Endothelial cell of umbilical vein (primary cell): ENCODE data around the gene PGRMC2. TPM values are rescaled to one million over a fixed set of nuclear protein-coding genes. Genes with fewer than 3 reads are reported as not detected.
A peak's percentile ranks its signal among the peaks of the same experiment; 100 is the strongest.

ENCODE experiments used
- BruUV-seq: library from RNA; stranded (reverse); fragments of 400-500 nt; replicated peaks from 2 replicates; lab custom pipeline; 2021; lab: Mats Ljungman, UMichigan
- CTCF ChIA-PET: fragments of 300-600, 350-600 bp; sonication (Branson Sonifier 250); formaldehyde crosslinking; loops from one replicate; lab custom pipeline; 2021; ENCODE audit warnings: antibody characterized with exemption, inconsistent platforms; lab: Charles Lee
- POLR2A ChIA-PET: fragments of 300-600, 350-600 bp; sonication (Branson Sonifier 250); formaldehyde crosslinking; loops from one replicate; lab custom pipeline; 2021; ENCODE audit warnings: antibody characterized with exemption, inconsistent platforms; lab: Charles Lee
- DNase-seq: peaks from one replicate; pipeline ENCODE4 v3.0.0-alpha.2; 2011; ENCODE audit warnings: low read depth, low spot score
- FAIRE-seq: peaks from 2 replicates; lab custom pipeline; 2011; peaks lifted over from hg19 to GRCh38; lab: Jason Lieb, UNC
- H2AFZ ChIP-seq: 2 replicates; pipeline ENCODE4 v1.6.0; 2012; ENCODE audit warnings: low read depth, low read length, control low read depth, inconsistent platforms
- H3K27ac ChIP-seq: 2 replicates; pipeline ENCODE4 v1.5.1; 2011; ENCODE audit warnings: low read depth, mild to moderate bottlenecking, control low read depth, low read length, moderate library complexity; ENCODE audit not compliant: insufficient read depth
- H3K27me3 ChIP-seq, 2 experiments: 2 replicates each; pipeline versions ENCODE4 v1.6.0 to v1.6.1; 2011; ENCODE audit warnings: low read length in 2 of 2, mixed read lengths in 1 of 2; ENCODE audit not compliant: control insufficient read depth in 2 of 2, insufficient read depth in 2 of 2
- H3K36me3 ChIP-seq, 2 experiments: 2 replicates in 1 of 2; 3 replicates in 1 of 2; pipeline ENCODE4 v1.5.1; 2011; ENCODE audit warnings: low read length in 2 of 2, mild to moderate bottlenecking in 1 of 2, moderate library complexity in 1 of 2; ENCODE audit not compliant: control insufficient read depth in 2 of 2, insufficient read depth in 2 of 2; ENCODE audit errors: extremely low read depth in 1 of 2
- H3K4me1 ChIP-seq: 3 replicates; pipeline ENCODE4 v1.5.1; 2011; ENCODE audit warnings: mild to moderate bottlenecking, low read length; ENCODE audit not compliant: control insufficient read depth, insufficient read depth; ENCODE audit errors: extremely low read depth
- H3K4me2 ChIP-seq: 2 replicates; pipeline ENCODE4 v1.6.1; 2011; ENCODE audit warnings: low read length, control low read depth, mixed read lengths; ENCODE audit not compliant: insufficient read depth
- H3K4me3 ChIP-seq, 3 experiments: fragments of 200-600 bp in 1 of 3; sonication (generic), shearing (Covaris generic) in 1 of 3; replicated peaks in 1 of 3; 2 replicates each; pipeline ENCODE4 v1.5.1; 2011 to 2016; ENCODE audit warnings: control low read depth in 3 of 3, low read length in 3 of 3, mild to moderate bottlenecking in 2 of 3, inconsistent platforms in 1 of 3, low read depth in 1 of 3, moderate library complexity in 1 of 3; ENCODE audit not compliant: insufficient read depth in 1 of 3
- H3K79me2 ChIP-seq: 2 replicates; pipeline ENCODE4 v1.6.0; 2012; ENCODE audit warnings: low read length, inconsistent platforms; ENCODE audit not compliant: control insufficient read depth, insufficient read depth
- H3K9ac ChIP-seq: replicated peaks from 2 replicates; pipeline ENCODE3; 2011; ENCODE audit warnings: low read length, control low read depth; ENCODE audit not compliant: insufficient read depth; ENCODE audit errors: extremely low read depth
- H3K9me1 ChIP-seq: replicated peaks from 3 replicates; pipeline ENCODE4 v1.6.0; 2011; ENCODE audit warnings: mild to moderate bottlenecking, low read length; ENCODE audit not compliant: control insufficient read depth, insufficient read depth; ENCODE audit errors: extremely low read depth
- H3K9me3 ChIP-seq: replicated peaks from 2 replicates; pipeline ENCODE4 v1.5.1; 2012; ENCODE audit warnings: low read length, inconsistent platforms; ENCODE audit not compliant: control insufficient read depth, insufficient read depth
- H4K20me1 ChIP-seq: replicated peaks from 2 replicates; pipeline ENCODE3; 2011; ENCODE audit warnings: mild to moderate bottlenecking, low read length; ENCODE audit not compliant: control insufficient read depth, insufficient read depth; ENCODE audit errors: extremely low read depth
- CTCF ChIP-seq, 2 donors: IDR thresholded peaks; 1 replicate in 1 of 2; 2 replicates in 1 of 2; pipeline ENCODE4 v1.5.1; 2011; ENCODE audit warnings: low read length in 2 of 2, mild to moderate bottlenecking in 2 of 2, moderate library complexity in 2 of 2, control low read depth in 1 of 2, inconsistent platforms in 1 of 2, low read depth in 1 of 2; ENCODE audit not compliant: insufficient read depth in 1 of 2; ENCODE audit errors: extremely low read depth in 1 of 2
- EZH2 ChIP-seq: IDR thresholded peaks from 2 replicates; pipeline ENCODE4 v1.6.1; 2012; ENCODE audit warnings: borderline replicate concordance, low read depth, mild to moderate bottlenecking, moderate library complexity, low read length, inconsistent platforms; ENCODE audit not compliant: severe bottlenecking
- FOS ChIP-seq: IDR thresholded peaks from 2 replicates; pipeline ENCODE4 v1.6.1; 2011; ENCODE audit warnings: mild to moderate bottlenecking, low read length, moderate library complexity, borderline replicate concordance; ENCODE audit not compliant: insufficient read depth
- GATA2 ChIP-seq: IDR thresholded peaks from 2 replicates; pipeline ENCODE4 v1.7.0; 2011; ENCODE audit warnings: low read depth, mild to moderate bottlenecking, moderate library complexity, mixed read lengths, low read length; ENCODE audit not compliant: insufficient read length, insufficient read depth
- JUN ChIP-seq: IDR thresholded peaks from 2 replicates; pipeline ENCODE4 v1.6.1; 2011; ENCODE audit warnings: borderline replicate concordance, low read depth; ENCODE audit not compliant: insufficient read length, insufficient read depth
- MYC ChIP-seq: IDR thresholded peaks from one replicate; pipeline ENCODE4 v1.6.1; 2011; ENCODE audit warnings: mild to moderate bottlenecking, low read depth, low read length
- POLR2A ChIP-seq: IDR thresholded peaks from 2 replicates; pipeline ENCODE4 v1.6.1; 2012; ENCODE audit warnings: low read depth, mild to moderate bottlenecking, control low read depth, low read length
- POLR2AphosphoS5 ChIP-seq: IDR thresholded peaks from 2 replicates; pipeline ENCODE4 v1.6.1; 2012; ENCODE audit warnings: low read depth, mild to moderate bottlenecking, control low read depth, low read length, moderate library complexity; ENCODE audit not compliant: insufficient read depth
- dilution Hi-C: fragments of 300-500 bp; cut with MboI; formaldehyde crosslinking; loops from one replicate; pipeline ENCODE4 v1.15.0; 2019; ENCODE audit warnings: low sequenced_read_pairs; ENCODE audit not compliant: extremely low pct_ligation_motif_present
- intact Hi-C: fragments of 100-400 bp; cut with micrococcal nuclease; formaldehyde crosslinking; loops from one replicate; pipeline ENCODE4 v1.10.0; 2022
- polyA plus RNA-seq, 4 experiments: library from polyadenylated mRNA; depleted of rRNA in 3 of 4; stranded (reverse) in 3 of 4; unstranded in 1 of 4; fragments of >200 nt; gene quantifications; 2 replicates each; pipeline versions ENCODE4 v1.2.1 to v1.2.3, GENCODE V29; 2011 to 2012; ENCODE audit warnings: missing spikeins in 1 of 4
- total RNA-seq: library from RNA; stranded (reverse); gene quantifications from 2 replicates; pipeline ENCODE4 v1.2.3, GENCODE V29; 2021
- TF ChIP-seq, protein P1 (sequence below): IDR thresholded peaks from 2 replicates; pipeline ENCODE4 v1.6.1; 2011; ENCODE audit not compliant: insufficient read depth, insufficient read length

Gene PGRMC2
- total and polyA plus RNA-seq, 2 donors (not counting 3 experiments of a cell fraction or from before 2014, with no cell fraction given), result 10.1 to 63.4 TPM

DNA sequence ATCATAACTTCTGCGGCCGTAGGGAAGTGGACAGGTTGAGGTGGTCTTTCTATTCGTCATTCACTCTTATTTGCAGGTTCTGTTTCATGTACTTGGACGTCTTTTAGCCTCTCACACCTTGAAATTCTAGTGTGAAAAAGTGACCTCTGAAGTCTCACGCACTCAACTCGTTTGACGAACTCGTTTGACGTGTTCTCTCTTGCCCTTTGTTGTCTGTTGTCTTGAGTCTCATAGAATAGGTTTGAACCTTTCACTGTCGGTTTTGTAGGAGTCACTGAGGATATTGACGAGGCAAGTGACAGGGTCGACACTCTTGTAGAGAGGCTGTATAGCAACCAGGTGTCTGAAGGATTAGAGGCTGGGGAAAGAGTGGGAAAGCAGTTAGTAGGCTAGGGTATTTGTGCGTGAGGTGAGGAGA, 1.1 kb upstream of the PGRMC2 start:
- dilution Hi-C loops, result no loop called here
- H3K36me3 ChIP-seq, result no peaks in the 10 kb centered on the region
- TSS peak; percentile 73 for BruUV-seq

More for the DNA sequence above, 1.1 kb upstream of the PGRMC2 start:
- ChIA-PET POLR2A (interaction anchor here (1.8 kb wide), 1 partner anchor 33 kb away, joined by 4 read pairs; no protein-coding TSS in a partner anchor), CTCF (interaction anchor here (0.8 to 1.8 kb wide), 6 partner anchors 10 to 523 kb away, joined by 3 to 7 read pairs (median 4); no protein-coding TSS in a partner anchor)
- peak overlapping the region; percentile 83 for H3K27ac ChIP-seq
- H3K9me1 ChIP-seq, result no peaks in the 10 kb centered on the region
- DNase-seq (peak; percentile 59), FAIRE-seq (peak; percentile 31)
- no peak for TF ChIP-seq POLR2A
- no peak for TF ChIP-seq CTCF (IDR thresholded peaks at IDR 0.05; ENCODE audit: extremely low read depth in 1 of 2, insufficient read depth in 1 of 2, low read depth in 1 of 2, low read length in 2 of 2)
- no peak for TF ChIP-seq JUN
- no peak for TF ChIP-seq GATA2
- no peak for TF ChIP-seq EZH2
- TF ChIP-seq MYC, result no peak
- no peak for TF ChIP-seq POLR2AphosphoS5
- TF ChIP-seq, protein P1, sequence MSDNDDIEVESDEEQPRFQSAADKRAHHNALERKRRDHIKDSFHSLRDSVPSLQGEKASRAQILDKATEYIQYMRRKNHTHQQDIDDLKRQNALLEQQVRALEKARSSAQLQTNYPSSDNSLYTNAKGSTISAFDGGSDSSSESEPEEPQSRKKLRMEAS, result no peak
- TF ChIP-seq FOS, result no peak
- H3K79me2 ChIP-seq, result peaks cover 39% of the 10 kb centered on the region
- H3K9me3 ChIP-seq, result no peaks in the 10 kb centered on the region
- H3K9ac ChIP-seq, result peak overlapping the region; percentile 88
- peaks cover 23% of the 10 kb centered on the region for H3K4me1 ChIP-seq
- H2AFZ ChIP-seq, result peak overlapping the region; percentile 89
- H4K20me1 ChIP-seq, result no peaks in the 10 kb centered on the region
- H3K4me3 ChIP-seq, result peak overlapping the region; percentile 66 to 84 (median 73)
- H3K4me2 ChIP-seq, result peak overlapping the region; percentile 99
- no peaks in the 10 kb centered on the region for H3K27me3 ChIP-seq
- intact Hi-C loops, result loop anchor here (1.0 to 5.0 kb wide), 10 partner anchors 35 to 805 kb away; partner anchors contain the start of genes HSPA4L and SCLT1
